Mucosa of descending colon (tissue), 3 donors: Measurements from ENCODE around the gene VSX1. TPM values are rescaled to one million over a fixed set of nuclear protein-coding genes. Genes with fewer than 3 reads are reported as not detected.

Source experiments
- ATAC-seq: fragments of 200-7000 bp; cut with Tn5 transposase; one replicate; pipeline ENCODE4 v1.9.1; 2020; ENCODE audit warnings: mild to moderate bottlenecking, moderate library complexity
- DNase-seq, 3 donors: peaks; one replicate each; pipeline ENCODE4 v3.0.0-alpha.2; 2020
- H3K36me3 ChIP-seq: fragments of 200-600 bp; one replicate; pipeline ENCODE4 v1.8.0; 2021; ENCODE audit warnings: low read depth, mild to moderate bottlenecking
- H3K4me1 ChIP-seq: fragments of 200-600 bp; one replicate; pipeline ENCODE4 v1.8.0; 2021; ENCODE audit warnings: low read depth, mild to moderate bottlenecking
- H3K4me3 ChIP-seq: fragments of 200-600 bp; one replicate; pipeline ENCODE4 v1.8.0; 2021; ENCODE audit warnings: mild to moderate bottlenecking
- H3K9me3 ChIP-seq: fragments of 200-600 bp; one replicate; pipeline ENCODE4 v1.8.0; 2021; ENCODE audit warnings: mild to moderate bottlenecking
- CTCF ChIP-seq: fragments of 200-600 bp; IDR thresholded peaks from one replicate; pipeline ENCODE4 v1.8.0; 2022; ENCODE audit warnings: antibody characterized with exemption, mild to moderate bottlenecking
- intact Hi-C, 2 donors: fragments of 100-400 bp; cut with DNase I in 1 of 2; cut with micrococcal nuclease in 1 of 2; formaldehyde crosslinking; loops; one replicate each; pipeline versions ENCODE4 v1.11.0 to v1.11.1; 2022; cut with DNase I, micrococcal nuclease
- total RNA-seq, 3 donors: library from RNA; stranded (reverse); fragmentation: NEBNext Ultra II Directional in 2 of 3; extraction: Animal tissue kit (Norgen Biotek cat#: 25700) in 2 of 3; gene quantifications; one replicate each; pipeline versions ENCODE4 v1.2.1 to v1.2.4, GENCODE V29; 2021 to 2023
- donor health status: DM: no; HTN: no; CAD: no; lungs with moderate emphysema.
- donor health status: DM: no; HTN: no; CAD: no.
- donor health status: DM: no; HTN: yes; CAD: no.

Gene VSX1
- total RNA-seq, 3 donors from 2014 or later = 0.22 TPM; not detected in 2

- ATAC-seq (no peak), DNase-seq (peak in 1 of 3 donors; percentile 22)
- H3K9me3 ChIP-seq = no peaks in the 10 kb centered on the region
- H3K36me3 ChIP-seq = no peaks in the 10 kb centered on the region
- no peak for TF ChIP-seq CTCF
- no peak overlapping the region for H3K4me3 ChIP-seq
- H3K4me1 ChIP-seq = peaks cover 37% of the 10 kb centered on the region
- intact Hi-C loops = no loop called here
Observed at GRCh38 chr20:25054995-25055629, 26.8 kb downstream of the VSX1 start.

- peaks cover 37% of the 10 kb centered on the region for H3K4me1 ChIP-seq
- H3K36me3 ChIP-seq = no peaks in the 10 kb centered on the region
- intact Hi-C loops = no loop called here
- DNase-seq = peak in 1 of 3 donors; percentile 16
- no peak for ATAC-seq
- no peaks in the 10 kb centered on the region for H3K9me3 ChIP-seq
- no peak for TF ChIP-seq CTCF
- H3K4me3 ChIP-seq = no peak overlapping the region
Observed at GRCh38 chr20:25054096-25054820, 27.7 kb downstream of the VSX1 start.

- H3K36me3 ChIP-seq = no peaks in the 10 kb centered on the region
- ATAC-seq (no peak), DNase-seq (peak in 1 of 3 donors; percentile 23)
- H3K4me1 ChIP-seq = peaks cover 37% of the 10 kb centered on the region
- intact Hi-C loops = no loop called here
- H3K9me3 ChIP-seq = no peaks in the 10 kb centered on the region
- H3K4me3 ChIP-seq = no peak overlapping the region
- TF ChIP-seq CTCF = no peak
Observed at GRCh38 chr20:25053255-25054031, 28.5 kb downstream of the VSX1 start.

- ATAC-seq (no peak), DNase-seq (peak in 1 of 3 donors; percentile 14)
- intact Hi-C loops = no loop called here
- Histone ChIP-seq H3K9me3 (no peaks in the 10 kb centered on the region), H3K36me3 (no peaks in the 10 kb centered on the region), H3K4me1 (peaks cover 37% of the 10 kb centered on the region), H3K4me3 (no peak overlapping the region)
- TF ChIP-seq CTCF = no peak
Observed at GRCh38 chr20:25052255-25053194, 29.4 kb downstream of the VSX1 start.
